HEK293 (cell line): Measurements from ENCODE around the gene SLAMF6.

ENCODE experiments used
- CTCF ChIP-seq: fragments of 450-650 bp; formaldehyde crosslinking; IDR thresholded peaks from 2 replicates; pipeline ENCODE4 v1.5.1; 2016; ENCODE audit warnings: missing biosample characterization, missing genetic modification characterization
- SCRT2 ChIP-seq: fragments of 450-650 bp; formaldehyde crosslinking; IDR thresholded peaks from 2 replicates; pipeline ENCODE4 v1.5.1; 2016; ENCODE audit warnings: missing biosample characterization, missing genetic modification characterization
- ZNF558 ChIP-seq: fragments of 450-650 bp; formaldehyde crosslinking; IDR thresholded peaks from 2 replicates; pipeline ENCODE4 v1.5.1; 2016; ENCODE audit warnings: missing biosample characterization, missing genetic modification characterization

DNA sequence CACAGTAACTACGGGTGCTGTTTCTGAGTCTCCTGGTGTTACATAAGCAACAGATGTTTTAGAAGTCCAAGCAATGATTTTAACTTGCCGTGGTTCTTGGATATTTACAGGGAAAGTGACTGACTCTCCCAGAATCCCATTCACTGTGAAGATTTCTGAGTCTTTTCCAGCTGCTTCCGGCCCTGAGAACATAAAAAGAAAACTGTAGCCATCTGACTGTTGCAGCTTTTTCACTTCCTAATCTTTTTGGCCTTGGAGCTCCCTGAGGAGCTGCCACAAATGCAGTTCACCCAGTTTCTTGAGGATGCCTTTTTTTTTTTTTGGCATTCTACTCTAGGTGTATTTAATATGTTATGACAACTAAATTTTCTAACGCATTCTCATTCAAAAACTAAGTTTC is 42.5 kb upstream of the SLAMF6 start:
- TF ChIP-seq CTCF (tag by site-specific recombination) (no peak), SCRT2 (tag by site-specific recombination) (no peak), ZNF558 (tag by site-specific recombination) (no peak)
